HepG2 (cell line): ENCODE measurements around the gene GJC1.

Experiments
- ATF1 ChIP-seq: IDR thresholded peaks from 2 replicates; pipeline ENCODE4 v1.6.1; 2016; ENCODE audit warnings: mild to moderate bottlenecking, control low read depth
- ATF7 ChIP-seq, 2 experiments: fragments of 450-650 bp in 1 of 2; sonication (generic) in 1 of 2; formaldehyde crosslinking in 1 of 2; IDR thresholded peaks; 2 replicates each; pipeline versions ENCODE4 v1.4.0 to v1.6.1; 2016 to 2020; ENCODE audit warnings: antibody characterized with exemption in 1 of 2, mild to moderate bottlenecking in 1 of 2, missing genetic modification reagents in 1 of 2
- ELF4 ChIP-seq: sonication (generic); formaldehyde crosslinking; IDR thresholded peaks from 2 replicates; pipeline ENCODE4 v1.5.0; 2020; ENCODE audit warnings: missing genetic modification reagents, mild to moderate bottlenecking, moderate library complexity, borderline replicate concordance
- EZH2 ChIP-seq: conservative IDR thresholded peaks from 2 replicates; pipeline ENCODE4 v1.6.1; 2012; ENCODE audit warnings: mild to moderate bottlenecking, low read depth, low read length, moderate library complexity
- FLYWCH1 ChIP-seq: sonication (generic); formaldehyde crosslinking; IDR thresholded peaks from 2 replicates; pipeline ENCODE4 v1.8.1; 2023; ENCODE audit warnings: mild to moderate bottlenecking, missing genetic modification reagents
- FOXM1 ChIP-seq: sonication (generic); formaldehyde crosslinking; IDR thresholded peaks from 2 replicates; pipeline ENCODE4 v1.5.0; 2020; ENCODE audit warnings: missing genetic modification reagents
- HIVEP1 ChIP-seq: sonication (generic); formaldehyde crosslinking; IDR thresholded peaks from 2 replicates; pipeline ENCODE4 v1.4.0; 2020; ENCODE audit warnings: mild to moderate bottlenecking, missing genetic modification reagents
- HMG20B ChIP-seq: conservative IDR thresholded peaks from 2 replicates; pipeline ENCODE4 v1.6.1; 2016; ENCODE audit warnings: missing genetic modification reagents, missing compliant biosample characterization
- KAT8 ChIP-seq: IDR thresholded peaks from 2 replicates; pipeline ENCODE4 v1.6.1; 2016; ENCODE audit warnings: missing genetic modification reagents, missing compliant biosample characterization
- KLF6 ChIP-seq: IDR thresholded peaks from 2 replicates; pipeline ENCODE4 v1.8.0; 2016; ENCODE audit warnings: missing biosample characterization, missing genetic modification reagents
- PCBP2 ChIP-seq: fragments of 200-400 bp; formaldehyde crosslinking; optimal IDR thresholded peaks from 2 replicates; pipeline ENCODE3; 2018; ENCODE audit warnings: low read length, low read depth; ENCODE audit not compliant: poor library complexity, severe bottlenecking
- RAD21 ChIP-seq: fragments of 450-650 bp; formaldehyde crosslinking; IDR thresholded peaks from 2 replicates; pipeline ENCODE4 v1.5.0; 2020; ENCODE audit warnings: mild to moderate bottlenecking
- ZNF788 ChIP-seq: sonication (generic); formaldehyde crosslinking; IDR thresholded peaks from 2 replicates; pipeline ENCODE4 v1.5.0; 2020; ENCODE audit warnings: mild to moderate bottlenecking, missing genetic modification reagents, borderline replicate concordance
- TF ChIP-seq, protein P1 (sequence below): sonication (generic); formaldehyde crosslinking; IDR thresholded peaks from 2 replicates; pipeline ENCODE4 v1.8.0; 2022; ENCODE audit warnings: mild to moderate bottlenecking, missing genetic modification reagents

DNA sequence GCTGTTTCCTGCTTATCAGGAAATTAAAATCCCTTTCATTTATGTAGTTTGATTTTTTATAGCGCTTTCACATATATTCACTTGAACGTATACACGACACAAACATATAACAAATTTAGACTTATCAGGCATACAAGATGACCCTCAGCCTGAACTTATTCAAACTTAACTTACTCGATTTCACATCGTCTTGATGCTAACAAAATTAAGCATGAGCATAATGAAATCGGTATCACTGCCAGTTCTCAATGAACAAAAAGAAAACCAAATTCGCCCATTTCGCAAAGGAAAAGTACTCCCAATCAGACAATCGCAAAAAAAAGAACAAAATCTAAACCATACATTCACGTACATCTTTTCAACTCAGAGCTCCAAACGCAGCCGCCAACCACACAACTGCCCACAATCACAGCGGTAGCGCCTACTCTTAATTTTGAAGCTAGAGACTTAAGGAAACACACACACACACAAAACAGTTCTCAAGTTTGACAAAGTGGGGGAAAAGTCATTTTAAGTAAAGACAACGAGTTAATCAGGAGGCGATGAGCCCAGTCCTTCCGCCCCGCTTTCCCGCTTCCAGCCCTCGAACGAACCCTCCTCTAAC is 1.1 kb downstream of the GJC1 start:
- no peak for TF ChIP-seq FLYWCH1
- no peak for TF ChIP-seq KLF6 (CRISPR knock-in tag)
- TF ChIP-seq FOXM1: no peak
- no peak for TF ChIP-seq ZNF788 (CRISPR knock-in tag)
- TF ChIP-seq, protein P1, sequence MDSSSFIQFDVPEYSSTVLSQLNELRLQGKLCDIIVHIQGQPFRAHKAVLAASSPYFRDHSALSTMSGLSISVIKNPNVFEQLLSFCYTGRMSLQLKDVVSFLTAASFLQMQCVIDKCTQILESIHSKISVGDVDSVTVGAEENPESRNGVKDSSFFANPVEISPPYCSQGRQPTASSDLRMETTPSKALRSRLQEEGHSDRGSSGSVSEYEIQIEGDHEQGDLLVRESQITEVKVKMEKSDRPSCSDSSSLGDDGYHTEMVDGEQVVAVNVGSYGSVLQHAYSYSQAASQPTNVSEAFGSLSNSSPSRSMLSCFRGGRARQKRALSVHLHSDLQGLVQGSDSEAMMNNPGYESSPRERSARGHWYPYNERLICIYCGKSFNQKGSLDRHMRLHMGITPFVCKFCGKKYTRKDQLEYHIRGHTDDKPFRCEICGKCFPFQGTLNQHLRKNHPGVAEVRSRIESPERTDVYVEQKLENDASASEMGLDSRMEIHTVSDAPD: no peak
- TF ChIP-seq KAT8: no peak
- no peak for TF ChIP-seq HMG20B
- TF ChIP-seq ATF1 (CRISPR knock-in tag): no peak
- no peak for TF ChIP-seq PCBP2
- TF ChIP-seq ELF4 (CRISPR knock-in tag): no peak
- no peak for TF ChIP-seq ATF7 (IDR thresholded peaks at IDR 0.05)
- TF ChIP-seq ATF7 (CRISPR knock-in tag; IDR thresholded peaks at IDR 0.05): no peak
- peak; percentile 100; the same call in 1 of the 2 replicates for TF ChIP-seq EZH2
- no peak for TF ChIP-seq HIVEP1 (CRISPR knock-in tag)
- TF ChIP-seq RAD21: no peak
